ENCODE results near the gene TTC7B.

GRCh38 chr14:90820958-90821357 lies 4.7 kb upstream of the TTC7B start:
- TF ChIP-seq CTCF (IDR thresholded peaks at IDR 0.05): no peak
- TF ChIP-seq EZH2 (IDR thresholded peaks at IDR 0.05; ENCODE audit: borderline replicate concordance, insufficient read depth, low read depth, low read length, poor library complexity, severe bottlenecking): no peak
